IPS DF 6.9 (cell line): ENCODE results near the gene AOPEP.

ENCODE experiments used
- DNase-seq: peaks from one replicate; pipeline ENCODE4 v3.0.0-alpha.2; 2013; ENCODE audit warnings: low read depth, low spot score
- H3K27ac ChIP-seq: one replicate; pipeline ENCODE4 v1.5.1; 2013; ENCODE audit warnings: low read length, control low read depth
- H3K27me3 ChIP-seq: 2 replicates; pipeline ENCODE4 v1.6.1; 2013; ENCODE audit warnings: mild to moderate bottlenecking, low read length; ENCODE audit not compliant: control insufficient read depth, insufficient read depth
- H3K36me3 ChIP-seq: 2 replicates; pipeline ENCODE4 v1.6.1; 2013; ENCODE audit warnings: low read length; ENCODE audit not compliant: control insufficient read depth, insufficient read depth
- H3K4me1 ChIP-seq: 2 replicates; pipeline ENCODE4 v1.6.1; 2013; ENCODE audit warnings: low read length; ENCODE audit not compliant: control insufficient read depth, insufficient read depth
- H3K4me3 ChIP-seq: 2 replicates; pipeline ENCODE4 v1.5.1; 2013; ENCODE audit warnings: mild to moderate bottlenecking, low read length
- H3K9me3 ChIP-seq: 2 replicates; pipeline ENCODE4 v1.6.1; 2013; ENCODE audit warnings: low read length, inconsistent platforms; ENCODE audit not compliant: control insufficient read depth, insufficient read depth
- WGBS: extraction: QIAGEN DNeasy Blood & Tissue Kit; methylation state at CpG from one replicate; pipeline ENCODE4 v1.1.7; 2013; ENCODE audit warnings: mixed read lengths, missing lambda C conversion rate; ENCODE audit not compliant: insufficient read length, insufficient coverage; 5-methylcytosine and 5-hydroxymethylcytosine counted together

Gene AOPEP

DNA sequence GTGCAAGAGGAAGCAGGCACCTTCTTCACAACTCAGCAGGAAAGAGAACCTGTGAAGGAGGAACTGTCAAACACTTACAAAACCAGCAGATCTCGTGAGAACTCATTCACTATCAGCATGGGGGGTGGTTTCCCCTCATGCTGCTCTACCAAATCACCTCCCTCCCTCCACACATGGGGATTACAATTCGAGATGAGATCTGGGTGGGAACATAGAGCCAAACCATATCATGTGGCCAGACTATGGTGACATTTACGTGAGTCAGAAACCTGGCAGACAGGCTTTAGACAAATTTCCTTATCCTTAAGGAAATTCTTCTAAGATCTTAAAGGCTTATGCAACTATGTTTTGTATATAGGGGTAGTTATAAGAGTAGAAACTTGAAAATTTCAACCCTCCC lies 8.7 kb upstream of the AOPEP start:
- H3K4me1 ChIP-seq, result no peaks in the 10 kb centered on the region
- no CpG with 5 or more reads among the region's 3 CpGs for WGBS
- no peaks in the 10 kb centered on the region for H3K36me3 ChIP-seq
- no peak for DNase-seq
- H3K4me3 ChIP-seq, result no peak overlapping the region
- H3K9me3 ChIP-seq, result no peaks in the 10 kb centered on the region
- H3K27me3 ChIP-seq, result no peaks in the 10 kb centered on the region
- no peak overlapping the region for H3K27ac ChIP-seq

DNA sequence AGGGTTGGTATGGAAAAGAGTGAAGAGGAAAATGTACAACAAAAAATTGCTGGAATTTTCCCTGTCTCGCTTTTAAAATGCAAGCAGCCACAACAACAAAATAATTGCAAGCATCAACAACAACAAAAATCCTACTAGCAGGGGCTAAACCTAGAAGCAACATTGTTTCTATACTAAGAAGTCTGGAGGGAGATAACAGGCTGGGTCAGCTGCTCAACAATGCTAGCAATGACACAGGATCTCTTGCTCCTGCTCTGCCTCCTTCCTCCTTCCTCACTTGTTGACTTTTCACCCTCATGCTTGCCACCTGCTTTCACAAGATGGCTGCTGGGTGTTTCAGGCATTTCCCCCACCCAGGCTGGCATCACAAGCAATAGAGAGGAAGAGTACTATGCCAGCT lies 7.6 kb upstream of the AOPEP start:
- H3K9me3 ChIP-seq, result no peaks in the 10 kb centered on the region
- H3K27me3 ChIP-seq, result no peaks in the 10 kb centered on the region
- WGBS, result no CpG with 5 or more reads among the region's 1 CpG
- H3K36me3 ChIP-seq, result no peaks in the 10 kb centered on the region
- no peaks in the 10 kb centered on the region for H3K4me1 ChIP-seq
- H3K4me3 ChIP-seq, result no peak overlapping the region
- no peak for DNase-seq
- no peak overlapping the region for H3K27ac ChIP-seq

DNA sequence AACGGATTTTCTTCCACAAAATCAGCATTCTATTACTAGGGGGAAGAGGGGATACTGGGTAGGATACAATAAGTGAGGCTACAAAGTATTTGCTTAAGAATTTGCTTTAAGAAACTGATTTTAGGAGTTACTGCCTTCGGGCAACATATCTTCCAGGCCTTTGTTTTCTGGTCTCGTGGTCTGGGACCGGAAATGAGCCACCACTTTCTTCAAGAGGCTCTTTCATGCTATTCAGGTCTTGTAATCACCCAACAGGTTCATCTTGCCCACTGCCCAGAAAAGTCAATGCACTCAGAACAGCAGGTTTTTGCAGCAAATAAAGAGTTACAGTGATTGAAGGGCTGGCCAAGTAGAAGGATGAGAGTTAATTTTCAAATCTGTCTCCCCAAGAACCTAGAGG lies 6.6 kb upstream of the AOPEP start:
- H3K27ac ChIP-seq, result no peak overlapping the region

DNA sequence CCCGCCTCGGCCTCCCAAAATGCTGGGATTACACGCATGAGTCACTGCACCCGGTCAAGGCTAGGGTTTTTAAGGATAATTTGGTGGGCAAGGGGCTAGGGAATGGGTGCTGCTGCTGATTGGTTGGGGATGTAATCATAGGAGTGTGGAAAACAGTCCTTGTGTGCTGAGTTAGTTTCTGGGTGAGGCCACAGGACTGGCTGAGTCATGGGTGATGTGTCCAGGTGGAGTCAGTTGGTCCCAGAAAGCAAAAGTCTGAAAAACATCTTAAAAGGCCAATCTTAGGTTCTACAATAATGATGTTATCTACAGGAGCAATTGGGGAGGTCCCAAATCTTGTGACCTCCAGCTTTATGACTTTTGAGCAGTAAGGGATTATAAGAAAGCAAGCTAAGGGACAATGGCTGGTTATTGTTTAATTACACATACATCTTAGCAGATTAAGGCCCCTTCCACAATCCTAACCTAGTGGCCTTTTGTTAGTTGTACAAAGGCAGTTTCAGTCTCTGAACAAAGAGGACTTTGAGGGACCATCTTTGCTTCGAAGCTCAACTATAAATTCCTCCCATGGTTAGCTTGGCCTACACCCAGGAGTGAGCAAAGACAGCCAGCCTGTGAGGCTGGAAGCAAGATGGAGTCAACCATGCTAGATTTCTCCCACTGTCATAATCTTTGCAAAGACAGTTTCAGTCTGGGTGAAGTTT lies 5.5 kb upstream of the AOPEP start:
- no peak overlapping the region for H3K4me3 ChIP-seq
- no peaks in the 10 kb centered on the region for H3K9me3 ChIP-seq
- no peaks in the 10 kb centered on the region for H3K27me3 ChIP-seq
- no peaks in the 10 kb centered on the region for H3K36me3 ChIP-seq
- H3K4me1 ChIP-seq, result no peaks in the 10 kb centered on the region
- DNase-seq, result no peak
- whole genome bisulfite sequencing, result no CpG with 5 or more reads among the region's 5 CpGs
- H3K27ac ChIP-seq, result no peak overlapping the region

More for the DNA sequence above, 6.6 kb upstream of the AOPEP start:
- WGBS, result no CpG with 5 or more reads among the region's 4 CpGs
- Histone ChIP-seq H3K9me3 (no peaks in the 10 kb centered on the region), H3K36me3 (no peaks in the 10 kb centered on the region), H3K27me3 (no peaks in the 10 kb centered on the region), H3K4me3 (no peak overlapping the region), H3K4me1 (no peaks in the 10 kb centered on the region)
- no peak for DNase-seq

DNA sequence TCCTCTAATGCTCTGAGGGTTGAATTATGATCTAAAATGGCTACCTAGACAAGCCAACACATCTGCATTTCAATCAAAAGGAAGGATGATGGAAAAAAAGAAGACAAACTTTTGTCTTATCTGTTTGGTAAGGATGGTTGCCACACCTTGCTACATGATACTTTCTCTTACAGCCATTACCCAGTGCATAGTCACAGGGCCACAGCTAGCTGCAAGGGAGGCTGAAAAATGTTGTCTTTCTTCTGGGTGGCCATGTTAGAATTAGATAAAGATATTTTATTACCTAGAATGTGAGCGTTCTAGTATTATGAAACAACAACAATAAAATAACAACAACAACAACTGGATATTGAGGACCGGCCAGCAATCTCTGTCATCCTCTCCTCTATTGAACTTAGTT lies 4.7 kb upstream of the AOPEP start:
- Histone ChIP-seq H3K27ac (no peak overlapping the region), H3K4me1 (no peaks in the 10 kb centered on the region), H3K9me3 (no peaks in the 10 kb centered on the region), H3K36me3 (no peaks in the 10 kb centered on the region), H3K4me3 (no peak overlapping the region), H3K27me3 (no peaks in the 10 kb centered on the region)
- DNase-seq, result no peak
- no CpG with 5 or more reads among the region's 2 CpGs for WGBS

DNA sequence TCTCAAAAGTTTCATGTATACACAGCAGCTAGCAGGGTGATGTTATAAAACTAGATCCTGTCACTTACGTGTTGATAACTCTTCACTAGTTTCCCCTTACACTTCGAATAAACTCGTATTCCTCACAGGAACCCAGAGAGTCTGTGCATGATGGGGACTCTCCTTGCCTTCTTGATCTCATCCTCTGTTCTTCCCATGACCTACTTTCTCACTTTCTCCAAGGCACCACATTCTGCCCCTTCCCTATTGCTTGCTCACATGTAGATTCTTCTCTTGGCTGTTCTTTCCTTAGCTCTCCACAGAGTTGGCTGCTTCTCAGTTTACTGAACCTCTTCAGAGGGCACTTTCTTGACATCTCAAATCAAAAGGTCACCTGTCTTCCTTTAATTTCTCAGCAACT lies 1.2 kb upstream of the AOPEP start:
- Histone ChIP-seq H3K9me3 (no peaks in the 10 kb centered on the region), H3K27me3 (no peaks in the 10 kb centered on the region), H3K27ac (no peak overlapping the region), H3K4me1 (no peaks in the 10 kb centered on the region), H3K36me3 (no peaks in the 10 kb centered on the region), H3K4me3 (no peak overlapping the region)
- DNase-seq, result no peak
- WGBS, result no CpG with 5 or more reads among the region's 3 CpGs

DNA sequence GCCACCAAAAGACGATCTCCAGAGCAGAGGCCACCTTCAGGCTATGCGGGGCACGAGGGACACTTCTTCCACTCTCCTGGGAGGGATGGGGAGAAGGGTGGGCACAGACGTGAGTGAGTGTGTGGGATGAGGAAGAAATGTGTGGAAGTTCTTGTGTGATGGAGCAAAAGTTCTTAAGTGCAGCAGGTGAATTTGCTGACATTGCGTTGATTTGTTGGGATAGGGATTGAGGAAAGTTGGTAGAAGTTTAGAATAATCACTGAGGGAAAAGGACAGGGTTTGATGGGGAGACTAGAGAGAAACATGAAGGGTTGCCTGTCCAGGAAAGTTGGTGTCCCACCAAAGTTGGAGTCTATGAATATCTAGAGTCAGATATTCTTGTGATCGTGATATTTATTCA lies 2.2 kb downstream of the AOPEP start:
- Histone ChIP-seq H3K4me3 (no peak overlapping the region), H3K27me3 (no peaks in the 10 kb centered on the region), H3K27ac (no peak overlapping the region), H3K9me3 (no peaks in the 10 kb centered on the region), H3K4me1 (no peaks in the 10 kb centered on the region), H3K36me3 (no peaks in the 10 kb centered on the region)
- WGBS, result 100% methylated on average over 1 of the region's 6 CpGs
- DNase-seq, result no peak

DNA sequence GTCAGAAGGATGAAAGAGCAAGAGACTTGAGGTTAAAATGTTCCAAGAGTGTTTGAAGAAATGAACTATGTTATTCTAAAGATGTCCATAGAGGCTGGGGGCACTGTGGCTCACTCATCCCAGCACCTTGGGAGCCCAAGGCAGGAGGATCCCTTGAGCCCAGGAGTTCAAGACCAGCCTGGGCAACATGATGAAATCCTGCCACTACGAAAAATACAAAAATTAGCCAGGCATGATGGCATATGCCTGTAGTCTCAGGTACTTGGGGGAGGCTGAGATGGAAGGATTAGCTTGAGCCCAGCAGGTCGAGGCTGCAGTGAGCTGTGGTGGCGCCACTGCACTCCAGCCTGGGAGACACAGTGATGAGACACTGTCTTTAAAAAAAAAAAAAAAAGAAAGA lies 2.7 kb downstream of the AOPEP start:
- Histone ChIP-seq H3K4me1 (no peaks in the 10 kb centered on the region), H3K9me3 (no peaks in the 10 kb centered on the region), H3K36me3 (no peaks in the 10 kb centered on the region), H3K27ac (no peak overlapping the region), H3K27me3 (no peaks in the 10 kb centered on the region), H3K4me3 (no peak overlapping the region)
- WGBS, result no CpG with 5 or more reads among the region's 3 CpGs
- no peak for DNase-seq

DNA sequence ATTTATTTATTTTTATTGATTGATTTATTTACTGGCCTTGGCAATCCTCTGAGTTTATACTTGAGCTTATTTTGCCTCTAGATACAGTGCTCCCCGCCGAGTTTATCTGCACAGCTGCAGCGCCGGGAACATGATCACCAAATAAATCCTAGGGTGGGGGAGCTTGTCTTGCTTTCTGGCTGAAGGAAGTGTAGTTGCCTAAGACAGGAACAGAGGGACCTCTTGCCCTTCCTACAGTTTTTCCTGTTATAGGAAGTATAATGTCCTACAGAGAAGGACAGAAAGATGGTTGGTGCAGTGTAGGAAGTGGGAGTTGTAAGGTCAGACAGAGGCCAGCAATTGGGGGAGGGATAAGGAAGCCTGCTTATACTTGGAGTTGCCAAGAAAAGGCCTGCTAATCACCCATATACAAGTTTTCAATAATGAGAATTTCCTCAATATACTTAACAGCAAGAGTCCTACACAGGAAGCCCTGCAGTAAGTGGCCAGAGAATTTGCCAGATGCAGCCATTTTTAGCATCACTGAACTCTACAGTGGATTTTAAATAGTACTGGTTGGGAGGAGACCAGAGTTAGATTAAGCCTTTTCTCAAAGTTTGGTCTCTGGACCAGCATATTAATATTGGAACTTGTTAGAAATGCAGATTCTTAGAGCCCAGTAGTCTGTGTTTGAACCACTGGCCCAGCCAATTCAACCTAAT lies 7.7 kb downstream of the AOPEP start:
- no peak overlapping the region for H3K4me3 ChIP-seq
- H3K36me3 ChIP-seq, result no peaks in the 10 kb centered on the region
- no peaks in the 10 kb centered on the region for H3K4me1 ChIP-seq
- H3K27me3 ChIP-seq, result no peaks in the 10 kb centered on the region
- no peaks in the 10 kb centered on the region for H3K9me3 ChIP-seq
- WGBS, result no CpG with 5 or more reads among the region's 4 CpGs
- DNase-seq, result no peak
- no peak overlapping the region for H3K27ac ChIP-seq

DNA sequence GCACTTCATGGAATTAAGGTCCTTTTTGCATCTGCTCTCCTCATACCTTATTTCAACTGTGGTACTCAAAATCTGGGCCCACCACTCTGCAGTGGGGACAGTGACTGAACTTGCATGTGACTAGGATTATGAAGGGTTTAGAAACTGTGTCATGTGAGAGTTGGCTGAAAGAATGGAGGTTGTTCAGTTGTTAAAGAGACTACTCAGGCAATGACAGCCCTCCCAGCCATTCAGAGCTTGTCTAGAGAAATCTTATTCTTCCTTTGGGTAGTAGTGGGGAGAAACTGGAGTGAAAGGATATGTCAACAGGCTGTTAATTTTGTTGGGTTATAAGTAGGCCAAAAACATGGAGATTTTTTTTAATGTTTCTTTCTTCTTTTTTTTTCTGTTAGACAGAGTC lies 10.3 kb downstream of the AOPEP start:
- Histone ChIP-seq H3K4me3 (no peak overlapping the region), H3K36me3 (no peaks in the 10 kb centered on the region), H3K27ac (no peak overlapping the region), H3K9me3 (no peaks in the 10 kb centered on the region), H3K4me1 (no peaks in the 10 kb centered on the region), H3K27me3 (no peaks in the 10 kb centered on the region)
- DNase-seq, result no peak
